HepG2 (cell line): Measurements from ENCODE around the gene OS9. TPM values are rescaled to one million over a fixed set of nuclear protein-coding genes. Genes with fewer than 3 reads are reported as not detected.

Source experiments
- CREBL2 ChIP-seq: sonication (generic); formaldehyde crosslinking; IDR thresholded peaks from 2 replicates; pipeline ENCODE4 v1.8.1; 2023; ENCODE audit warnings: missing genetic modification reagents, mild to moderate bottlenecking, borderline replicate concordance
- GFI1 ChIP-seq: sonication (generic); formaldehyde crosslinking; IDR thresholded peaks from 2 replicates; pipeline ENCODE4 v1.5.0; 2020; ENCODE audit warnings: missing genetic modification reagents, mild to moderate bottlenecking, borderline replicate concordance
- GPBP1L1 ChIP-seq: sonication (generic); formaldehyde crosslinking; IDR thresholded peaks from 2 replicates; pipeline ENCODE4 v1.5.0; 2020; ENCODE audit warnings: mild to moderate bottlenecking, missing genetic modification reagents
- HIVEP1 ChIP-seq: sonication (generic); formaldehyde crosslinking; IDR thresholded peaks from 2 replicates; pipeline ENCODE4 v1.4.0; 2020; ENCODE audit warnings: mild to moderate bottlenecking, missing genetic modification reagents
- PRDM15 ChIP-seq: sonication (generic); formaldehyde crosslinking; IDR thresholded peaks from 2 replicates; pipeline ENCODE4 v1.4.0; 2020; ENCODE audit warnings: missing genetic modification reagents
- SMARCC2 ChIP-seq: fragments of 450-650 bp; IDR thresholded peaks from 2 replicates; pipeline ENCODE4 v1.6.1; 2017; ENCODE audit warnings: antibody characterized with exemption, mild to moderate bottlenecking
- SNAPC5 ChIP-seq: sonication (generic); formaldehyde crosslinking; IDR thresholded peaks from 2 replicates; pipeline ENCODE4 v1.8.1; 2023; ENCODE audit warnings: mild to moderate bottlenecking, missing genetic modification reagents, borderline replicate concordance
- TAF15 ChIP-seq: fragments of 200-400 bp; formaldehyde crosslinking; IDR thresholded peaks from one replicate; pipeline ENCODE4 v1.6.1; 2018; ENCODE audit warnings: mild to moderate bottlenecking, low read depth, low read length; ENCODE audit not compliant: poor library complexity, severe bottlenecking
- TCF7L2 ChIP-seq: IDR thresholded peaks from 2 replicates; pipeline ENCODE4 v1.6.1; 2011; ENCODE audit warnings: mild to moderate bottlenecking, low read depth, low read length, moderate library complexity
- TERF1 ChIP-seq: sonication (generic); formaldehyde crosslinking; IDR thresholded peaks from 2 replicates; pipeline ENCODE4 v1.8.0; 2022; ENCODE audit warnings: mild to moderate bottlenecking, missing genetic modification reagents, moderate library complexity
- TMF1 ChIP-seq: sonication (generic); formaldehyde crosslinking; IDR thresholded peaks from 2 replicates; pipeline ENCODE4 v1.8.1; 2022; ENCODE audit warnings: low read depth, missing genetic modification reagents
- TRIM22 ChIP-seq: fragments of 450-650 bp; IDR thresholded peaks from 2 replicates; pipeline ENCODE4 v1.6.1; 2017
- ZNF230 ChIP-seq: sonication (generic); formaldehyde crosslinking; IDR thresholded peaks from 2 replicates; pipeline ENCODE4 v1.4.0; 2020; ENCODE audit warnings: mild to moderate bottlenecking, missing genetic modification reagents
- ZNF260 ChIP-seq: sonication (generic); formaldehyde crosslinking; IDR thresholded peaks from 2 replicates; pipeline ENCODE4 v1.4.0; 2020; ENCODE audit warnings: missing genetic modification reagents, low read depth, mild to moderate bottlenecking, borderline replicate concordance
- ZNF280B ChIP-seq: sonication (generic); formaldehyde crosslinking; IDR thresholded peaks from 2 replicates; pipeline ENCODE4 v1.5.0; 2020; ENCODE audit warnings: missing genetic modification reagents, mild to moderate bottlenecking, borderline replicate concordance
- ZNF776 ChIP-seq: sonication (generic); formaldehyde crosslinking; IDR thresholded peaks from 2 replicates; pipeline ENCODE4 v1.4.0; 2020; ENCODE audit warnings: mild to moderate bottlenecking, missing genetic modification reagents
- ZNF781 ChIP-seq: sonication (generic); formaldehyde crosslinking; IDR thresholded peaks from 2 replicates; pipeline ENCODE4 v1.5.1; 2020; ENCODE audit warnings: borderline replicate concordance, mild to moderate bottlenecking, missing genetic modification reagents; ENCODE audit errors: not compliant biosample characterization
- ZSCAN29 ChIP-seq: sonication (generic); formaldehyde crosslinking; conservative IDR thresholded peaks from 2 replicates; pipeline ENCODE4 v1.4.0; 2020; ENCODE audit warnings: mild to moderate bottlenecking, missing genetic modification reagents
- polyA plus RNA-seq, 8 experiments: library from polyadenylated mRNA; depleted of rRNA in 3 of 8; stranded (reverse) in 7 of 8; unstranded in 1 of 8; fragments of >200 nt; fragmentation: Illumina TruSeq in 4 of 8; extraction: Trizol in 4 of 8; gene quantifications; 2 replicates each; pipeline versions ENCODE4 v1.2.1 to v1.2.3, GENCODE V29; 2011 to 2016; ENCODE audit warnings: low read depth in 4 of 8, missing spikeins in 1 of 8, mixed read lengths in 1 of 8; ENCODE audit not compliant: insufficient read depth in 1 of 8
- total RNA-seq, 5 experiments: library from RNA; depleted of rRNA; stranded (reverse); fragments of >200 nt; fragmentation: Illumina TruSeq; extraction: Trizol; gene quantifications; 2 replicates each; pipeline ENCODE4 v1.2.3, GENCODE V29; 2016; ENCODE audit warnings: low read depth in 1 of 5

Gene OS9
- total and polyA plus RNA-seq, 2 of the 13 experiments (the other 11 are each of a cell fraction or from before 2014, with no cell fraction given), result 156 to 206 TPM

- TF ChIP-seq ZNF781 (CRISPR knock-in tag) (no peak), ZNF260 (CRISPR knock-in tag) (no peak), ZSCAN29 (no peak), GFI1 (CRISPR knock-in tag) (no peak; the same call in 1 of the 2 replicates), TRIM22 (no peak), SMARCC2 (no peak), ZNF776 (CRISPR knock-in tag) (no peak), SNAPC5 (CRISPR knock-in tag) (no peak), HIVEP1 (CRISPR knock-in tag) (no peak), PRDM15 (CRISPR knock-in tag) (no peak), ZNF280B (CRISPR knock-in tag) (peak; percentile 86; the same call in 1 of the 2 replicates), ZNF230 (no peak), GPBP1L1 (CRISPR knock-in tag) (no peak), TMF1 (CRISPR knock-in tag) (no peak), TAF15 (no peak), CREBL2 (CRISPR knock-in tag) (no peak), TERF1 (no peak), TCF7L2 (no peak)
Observed at GRCh38 chr12:57693659-57694458, at the start of gene OS9 (continued).
